Cardiac muscle cell (in vitro differentiated cells and primary cell): ENCODE data around the gene ZNF175. TPM values are rescaled to one million over a fixed set of nuclear protein-coding genes. Genes with fewer than 3 reads are reported as not detected.

Experiments used
- DNase-seq, 2 donors: peaks; one replicate each; pipeline versions ENCODE4 v3.0.0 to v3.0.0-alpha.2; 2010 to 2017; ENCODE audit warnings: low read depth in 1 of 2, low spot score in 1 of 2
- H3K27ac ChIP-seq: fragments of 200-600 bp; sonication (generic); 2 replicates; pipeline ENCODE4 v1.5.1; 2016
- H3K27me3 ChIP-seq: fragments of 200-600 bp; sonication (generic); 2 replicates; pipeline ENCODE4 v1.6.0; 2016; ENCODE audit warnings: control low read depth
- H3K36me3 ChIP-seq: fragments of 200-600 bp; sonication (generic); 2 replicates; pipeline ENCODE4 v1.5.1; 2016; ENCODE audit warnings: control low read depth
- H3K4me1 ChIP-seq: fragments of 200-600 bp; sonication (generic); 2 replicates; pipeline ENCODE4 v1.8.1; 2017; ENCODE audit warnings: low read depth, mild to moderate bottlenecking, mixed run types
- H3K4me3 ChIP-seq: fragments of 200-600 bp; sonication (generic); 2 replicates; pipeline ENCODE4 v1.5.1; 2016; ENCODE audit warnings: mild to moderate bottlenecking
- H3K9me3 ChIP-seq: fragments of 200-600 bp; sonication (generic); 2 replicates; pipeline ENCODE4 v1.5.1; 2017; ENCODE audit warnings: low read depth, mild to moderate bottlenecking, control low read depth
- polyA plus RNA-seq: library from polyadenylated mRNA; unstranded; fragments of >200 nt; fragmentation: Nextera tagmentation; extraction: Ambion mirVana; gene quantifications from 2 replicates; pipeline ENCODE4 v1.2.1, GENCODE V29; 2016
- total RNA-seq: library from RNA; depleted of rRNA; stranded (reverse); fragments of >200 nt; gene quantifications from 2 replicates; pipeline ENCODE4 v1.2.3, GENCODE V29; 2016
- TF ChIP-seq, protein P1 (sequence below): IDR thresholded peaks from 2 replicates; pipeline ENCODE4 v1.5.1; 2012; ENCODE audit warnings: low read depth, mild to moderate bottlenecking, low read length

ZNF175 gene
- total and polyA plus RNA-seq, 2 experiments from 2014 or later, result 2.3 to 7.0 TPM

DNA sequence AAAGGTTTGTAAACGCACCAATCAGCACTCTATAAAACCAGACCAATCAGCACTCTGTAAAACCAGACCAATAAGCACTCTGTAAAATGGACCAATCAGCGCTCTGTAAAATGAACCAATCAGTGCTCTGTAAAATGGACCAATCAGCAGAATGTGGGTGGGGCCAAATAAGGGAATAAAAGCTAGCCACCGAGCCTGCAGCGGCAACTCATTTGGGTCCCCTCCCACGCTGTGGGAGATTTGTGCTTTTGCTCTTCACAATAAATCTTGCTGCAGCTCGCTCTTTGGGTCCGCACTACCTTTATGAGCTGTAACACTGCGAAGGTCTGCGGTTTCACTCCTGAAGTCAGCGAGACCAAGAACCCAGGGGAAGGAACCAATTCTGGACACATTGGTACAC lies 28.0 kb downstream of the ZNF175 start:
- no peak overlapping the region for H3K27ac ChIP-seq
- H3K9me3 ChIP-seq, result no peaks in the 10 kb centered on the region
- TF ChIP-seq, protein P1, sequence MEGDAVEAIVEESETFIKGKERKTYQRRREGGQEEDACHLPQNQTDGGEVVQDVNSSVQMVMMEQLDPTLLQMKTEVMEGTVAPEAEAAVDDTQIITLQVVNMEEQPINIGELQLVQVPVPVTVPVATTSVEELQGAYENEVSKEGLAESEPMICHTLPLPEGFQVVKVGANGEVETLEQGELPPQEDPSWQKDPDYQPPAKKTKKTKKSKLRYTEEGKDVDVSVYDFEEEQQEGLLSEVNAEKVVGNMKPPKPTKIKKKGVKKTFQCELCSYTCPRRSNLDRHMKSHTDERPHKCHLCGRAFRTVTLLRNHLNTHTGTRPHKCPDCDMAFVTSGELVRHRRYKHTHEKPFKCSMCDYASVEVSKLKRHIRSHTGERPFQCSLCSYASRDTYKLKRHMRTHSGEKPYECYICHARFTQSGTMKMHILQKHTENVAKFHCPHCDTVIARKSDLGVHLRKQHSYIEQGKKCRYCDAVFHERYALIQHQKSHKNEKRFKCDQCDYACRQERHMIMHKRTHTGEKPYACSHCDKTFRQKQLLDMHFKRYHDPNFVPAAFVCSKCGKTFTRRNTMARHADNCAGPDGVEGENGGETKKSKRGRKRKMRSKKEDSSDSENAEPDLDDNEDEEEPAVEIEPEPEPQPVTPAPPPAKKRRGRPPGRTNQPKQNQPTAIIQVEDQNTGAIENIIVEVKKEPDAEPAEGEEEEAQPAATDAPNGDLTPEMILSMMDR, result no peak
- no peak overlapping the region for H3K4me3 ChIP-seq
- no peak for DNase-seq
- no peaks in the 10 kb centered on the region for H3K4me1 ChIP-seq
- H3K27me3 ChIP-seq, result no peaks in the 10 kb centered on the region
- no peaks in the 10 kb centered on the region for H3K36me3 ChIP-seq

DNA sequence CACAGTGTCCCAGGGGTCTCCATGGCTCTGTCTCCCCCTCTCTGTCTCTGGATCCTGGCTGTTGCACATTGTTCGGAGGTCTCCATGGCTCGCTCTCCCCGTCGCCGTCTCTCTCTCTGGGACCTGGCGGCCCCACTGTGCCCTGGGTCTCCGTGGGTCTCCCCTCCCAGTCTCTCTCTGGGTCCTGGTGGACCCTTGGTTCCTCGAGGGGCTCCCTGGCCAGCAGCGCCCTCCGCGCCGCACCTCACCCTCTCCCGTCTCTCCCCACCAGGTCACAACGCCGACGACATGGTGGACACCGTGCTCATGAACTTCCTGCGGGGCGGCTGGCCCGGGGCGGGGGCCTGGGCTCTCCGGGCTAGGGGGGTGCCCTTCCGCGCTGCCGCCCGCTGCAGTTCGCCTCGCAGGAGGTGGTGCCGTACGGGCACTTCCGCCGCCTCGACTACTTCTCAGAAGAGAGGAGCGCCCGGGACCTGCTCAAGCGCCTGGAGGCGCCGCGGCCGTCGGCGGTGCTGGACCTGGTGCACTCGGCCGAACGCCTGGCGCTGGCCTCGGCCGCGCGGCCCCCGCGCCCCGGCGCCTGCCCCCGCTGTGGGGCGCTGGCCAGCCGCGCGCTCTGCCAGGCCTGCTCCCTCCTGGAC lies 30.0 kb downstream of the ZNF175 start:
- DNase-seq, result peak in 1 of 2 donors; percentile 2
- no peak overlapping the region for H3K27ac ChIP-seq
- H3K27me3 ChIP-seq, result no peaks in the 10 kb centered on the region
- no peaks in the 10 kb centered on the region for H3K9me3 ChIP-seq
- H3K36me3 ChIP-seq, result no peaks in the 10 kb centered on the region
- TF ChIP-seq, protein P1, result no peak
- no peaks in the 10 kb centered on the region for H3K4me1 ChIP-seq
- no peak overlapping the region for H3K4me3 ChIP-seq

DNA sequence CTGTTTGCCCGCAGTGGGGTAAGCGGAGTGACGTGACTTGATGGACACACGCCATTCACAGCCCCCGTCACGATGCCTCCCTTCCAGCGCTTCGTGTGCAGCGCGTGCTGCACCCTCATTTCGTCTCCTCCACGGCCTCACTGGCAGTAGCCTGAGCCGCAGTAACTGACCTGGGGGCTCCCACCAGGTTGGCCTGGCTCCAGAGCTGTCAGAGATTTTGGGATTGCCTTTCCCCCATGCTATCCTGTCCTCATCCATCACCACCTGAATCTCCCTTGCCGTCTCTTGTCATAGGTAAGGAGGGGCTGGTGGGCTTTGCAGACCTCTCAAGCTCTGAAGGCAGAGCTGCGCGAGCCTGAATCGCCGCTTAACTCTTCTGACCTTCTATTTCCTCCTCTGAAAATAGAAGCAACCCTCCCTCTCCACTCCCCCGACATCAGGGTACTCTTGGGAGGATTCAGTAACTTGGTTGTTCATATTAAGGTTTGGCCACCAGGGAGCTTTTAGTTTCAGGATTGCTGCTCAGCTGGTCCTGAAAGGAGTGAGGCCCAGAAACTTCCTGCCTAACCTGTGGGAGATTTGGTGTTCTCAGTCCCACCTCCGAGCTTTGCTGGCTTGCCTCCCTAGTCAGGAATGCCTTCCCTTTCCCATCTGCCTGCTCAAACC lies 31.2 kb downstream of the ZNF175 start:
- no peak for DNase-seq
- Histone ChIP-seq H3K27ac (no peak overlapping the region), H3K27me3 (no peaks in the 10 kb centered on the region), H3K9me3 (no peaks in the 10 kb centered on the region), H3K4me1 (no peaks in the 10 kb centered on the region), H3K4me3 (no peak overlapping the region), H3K36me3 (no peaks in the 10 kb centered on the region)
- TF ChIP-seq, protein P1, result no peak

DNA sequence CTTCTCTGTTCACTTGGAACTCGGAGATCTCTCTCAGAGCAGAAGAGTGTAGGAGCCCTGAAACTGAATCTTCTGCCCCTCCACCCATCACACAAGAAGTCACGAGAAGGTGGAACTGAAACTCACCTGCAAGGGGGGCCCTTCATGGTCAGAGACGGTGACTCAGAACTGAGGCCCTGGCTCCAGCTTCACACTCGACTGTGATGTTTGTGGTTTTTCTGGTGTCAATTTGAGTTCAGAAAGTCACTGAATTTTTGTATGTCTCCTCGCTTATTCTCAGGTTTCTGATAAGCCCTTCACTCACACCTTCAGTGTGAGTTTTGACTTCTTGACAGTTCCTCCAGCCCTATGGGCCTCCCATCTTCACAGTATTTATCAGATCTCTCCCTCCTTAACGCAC lies 36.0 kb downstream of the ZNF175 start:
- no peak overlapping the region for H3K4me3 ChIP-seq
- no peaks in the 10 kb centered on the region for H3K36me3 ChIP-seq
- DNase-seq, result no peak
- H3K27ac ChIP-seq, result no peak overlapping the region
- no peaks in the 10 kb centered on the region for H3K27me3 ChIP-seq
- TF ChIP-seq, protein P1, result no peak
- no peaks in the 10 kb centered on the region for H3K9me3 ChIP-seq
- no peaks in the 10 kb centered on the region for H3K4me1 ChIP-seq

DNA sequence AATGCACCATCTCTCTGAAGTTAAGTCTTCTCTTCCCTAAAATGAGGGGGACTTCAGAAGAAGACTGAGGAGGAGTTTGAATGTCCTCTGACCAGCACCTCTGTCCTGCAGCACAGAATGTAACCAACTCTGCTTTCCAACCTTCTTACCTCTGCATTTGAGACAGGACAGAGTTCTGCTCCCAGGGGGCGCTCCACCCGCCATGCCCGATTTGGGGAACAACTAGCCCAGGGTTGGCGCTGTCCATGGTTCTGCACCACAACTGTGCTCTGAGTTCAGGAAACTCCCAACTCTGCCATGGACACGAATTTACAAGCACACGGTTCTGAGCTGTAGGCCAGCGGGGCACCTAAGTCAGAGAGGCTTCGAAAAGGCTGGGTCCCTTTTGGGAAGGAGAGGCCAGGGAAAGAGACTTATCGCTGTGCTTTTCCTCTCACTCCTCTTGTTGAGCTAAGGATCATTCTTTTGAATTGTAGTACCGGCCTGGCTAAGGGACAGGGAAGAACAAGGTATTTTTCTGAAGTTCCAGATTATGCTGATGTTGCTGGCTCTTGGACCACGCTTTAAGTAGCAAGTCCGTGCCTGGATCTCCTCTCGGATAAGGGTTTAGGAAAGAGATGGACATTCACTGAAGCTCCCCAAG lies 37.0 kb downstream of the ZNF175 start:
- peak; percentile 74 to 87 for DNase-seq
- Histone ChIP-seq H3K36me3 (no peaks in the 10 kb centered on the region), H3K4me1 (no peaks in the 10 kb centered on the region), H3K27ac (no peak overlapping the region), H3K4me3 (no peak overlapping the region), H3K27me3 (no peaks in the 10 kb centered on the region), H3K9me3 (no peaks in the 10 kb centered on the region)
- TF ChIP-seq, protein P1, result peak; percentile 96
